ENCODE measurements around the gene NKAIN2. TPM values are rescaled to one million over a fixed set of nuclear protein-coding genes. Genes with fewer than 3 reads are reported as not detected.

Gene NKAIN2
- total and polyA plus RNA-seq, 8 donors, result 0.02 to 0.09 TPM; not detected in 6

DNA sequence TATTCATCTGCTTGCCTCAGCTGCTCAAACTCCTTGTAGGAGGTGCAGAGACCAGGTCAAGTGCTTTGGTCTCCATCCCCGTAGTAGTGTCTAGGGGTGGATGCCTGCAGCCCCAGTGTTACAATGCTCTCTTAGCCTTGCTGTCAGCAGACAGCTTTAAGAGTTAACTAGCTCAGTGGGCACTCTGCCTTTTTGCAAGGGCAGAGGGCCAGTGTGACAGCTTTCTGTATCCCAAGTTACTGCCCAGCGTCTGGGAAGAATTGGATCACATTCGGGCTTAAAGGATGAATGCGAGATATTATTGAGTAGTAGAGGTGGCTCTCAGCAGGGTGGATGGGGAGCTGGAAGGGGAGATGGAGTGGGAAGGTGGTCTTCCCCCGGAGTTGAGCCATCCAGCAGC, 818.7 kb downstream of the NKAIN2 start:
- ATAC-seq (no peak), FAIRE-seq (no peak), DNase-seq (no peak)
- H3K36me3 ChIP-seq, result no peaks in the 10 kb centered on the region
- no peaks in the 10 kb centered on the region for H3K4me1 ChIP-seq
- TF ChIP-seq, protein P1, sequence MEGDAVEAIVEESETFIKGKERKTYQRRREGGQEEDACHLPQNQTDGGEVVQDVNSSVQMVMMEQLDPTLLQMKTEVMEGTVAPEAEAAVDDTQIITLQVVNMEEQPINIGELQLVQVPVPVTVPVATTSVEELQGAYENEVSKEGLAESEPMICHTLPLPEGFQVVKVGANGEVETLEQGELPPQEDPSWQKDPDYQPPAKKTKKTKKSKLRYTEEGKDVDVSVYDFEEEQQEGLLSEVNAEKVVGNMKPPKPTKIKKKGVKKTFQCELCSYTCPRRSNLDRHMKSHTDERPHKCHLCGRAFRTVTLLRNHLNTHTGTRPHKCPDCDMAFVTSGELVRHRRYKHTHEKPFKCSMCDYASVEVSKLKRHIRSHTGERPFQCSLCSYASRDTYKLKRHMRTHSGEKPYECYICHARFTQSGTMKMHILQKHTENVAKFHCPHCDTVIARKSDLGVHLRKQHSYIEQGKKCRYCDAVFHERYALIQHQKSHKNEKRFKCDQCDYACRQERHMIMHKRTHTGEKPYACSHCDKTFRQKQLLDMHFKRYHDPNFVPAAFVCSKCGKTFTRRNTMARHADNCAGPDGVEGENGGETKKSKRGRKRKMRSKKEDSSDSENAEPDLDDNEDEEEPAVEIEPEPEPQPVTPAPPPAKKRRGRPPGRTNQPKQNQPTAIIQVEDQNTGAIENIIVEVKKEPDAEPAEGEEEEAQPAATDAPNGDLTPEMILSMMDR (IDR thresholded peaks at IDR 0.05), result no peak
- no peak overlapping the region for H3K4me3 ChIP-seq
- intact Hi-C loops (cut with DNase I), result no loop called here
- 60 to 79% methylated on average over 5 of the region's 5 CpGs for WGBS, 2 donors
- H3K9me3 ChIP-seq, result no peaks in the 10 kb centered on the region
- H3K27ac ChIP-seq, result no peak overlapping the region
- H3K27me3 ChIP-seq, result no peaks in the 10 kb centered on the region

DNA sequence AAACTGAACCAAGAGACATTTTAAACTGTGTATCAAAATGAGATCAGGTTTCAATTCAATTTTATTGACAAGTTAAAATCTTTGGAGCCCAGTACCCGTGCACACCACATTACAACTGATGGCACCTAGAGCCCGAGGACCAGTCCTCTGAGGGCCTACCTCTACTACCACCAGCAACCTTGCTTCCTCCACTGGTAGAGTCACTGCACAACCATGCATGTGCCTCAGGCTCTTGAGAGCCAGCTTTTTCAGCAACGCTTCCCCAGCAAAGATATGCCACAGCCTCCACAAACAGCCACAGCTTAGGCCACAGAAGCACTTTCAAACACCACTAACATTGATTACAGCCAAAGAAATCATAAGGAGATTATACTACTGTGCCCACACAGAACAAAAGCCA, 830.0 kb downstream of the NKAIN2 start:
- 56 to 72% methylated on average over 3 of the region's 3 CpGs for WGBS, 2 donors

DNA sequence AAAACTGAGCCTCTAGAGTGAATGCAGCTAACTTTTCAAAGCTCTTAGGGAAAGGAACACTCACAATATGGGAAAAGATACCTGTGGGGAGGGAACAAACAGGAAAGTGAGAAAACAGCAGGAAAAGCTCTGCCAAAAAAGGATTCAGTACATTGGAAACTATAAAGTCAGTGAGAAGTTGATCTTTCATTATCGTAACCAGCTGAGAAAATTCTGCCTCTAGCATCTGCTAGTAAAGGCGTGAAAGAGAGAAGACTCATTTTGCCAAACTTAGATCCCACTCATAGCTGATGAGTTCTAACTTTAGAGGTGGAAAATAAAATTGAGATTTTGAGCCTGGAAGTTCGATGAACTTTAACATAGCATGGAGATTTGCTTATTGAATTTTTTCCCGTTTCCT, 836.8 kb downstream of the NKAIN2 start:
- no peaks in the 10 kb centered on the region for H3K4me1 ChIP-seq
- WGBS, 2 donors, result 71 to 79% methylated on average over 4 of the region's 4 CpGs
- H3K27me3 ChIP-seq, result no peaks in the 10 kb centered on the region
- no peaks in the 10 kb centered on the region for H3K9me3 ChIP-seq
- DNase-seq (no peak), ATAC-seq (no peak), FAIRE-seq (no peak)
- intact Hi-C loops (cut with DNase I), result no loop called here
- no peaks in the 10 kb centered on the region for H3K36me3 ChIP-seq
- H3K27ac ChIP-seq, result no peak overlapping the region
- TF ChIP-seq, protein P1 (IDR thresholded peaks at IDR 0.05), result no peak
- H3K4me3 ChIP-seq, result no peak overlapping the region

More for the DNA sequence above, 830.0 kb downstream of the NKAIN2 start:
- TF ChIP-seq, protein P1 (IDR thresholded peaks at IDR 0.05), result no peak
- FAIRE-seq, result no peak
- Histone ChIP-seq H3K4me1 (no peaks in the 10 kb centered on the region), H3K27ac (no peak overlapping the region), H3K4me3 (no peak overlapping the region), H3K36me3 (no peaks in the 10 kb centered on the region), H3K27me3 (no peaks in the 10 kb centered on the region), H3K9me3 (no peaks in the 10 kb centered on the region)
- ATAC-seq, result no peak
- intact Hi-C loops (cut with DNase I), result no loop called here
- no peak for DNase-seq

DNA sequence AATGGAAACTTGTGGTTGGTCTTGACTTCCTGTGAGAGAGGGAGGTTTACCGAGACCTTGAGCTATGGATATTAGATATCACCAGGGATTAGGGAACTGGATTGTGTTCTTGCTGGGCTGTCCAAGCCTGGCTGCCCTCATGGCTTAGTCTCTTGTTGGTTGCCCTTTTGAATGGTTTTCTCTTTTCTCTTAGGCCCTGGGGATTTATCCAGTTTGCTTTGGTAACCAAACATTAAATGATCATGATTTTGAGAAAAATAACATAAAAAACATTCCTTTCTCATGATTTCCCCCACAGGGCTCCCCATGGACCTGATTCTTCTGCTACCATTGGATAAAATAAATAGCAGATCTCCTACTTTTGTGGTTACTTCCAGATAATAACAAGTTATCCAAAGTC, 852.2 kb downstream of the NKAIN2 start:
- TF ChIP-seq, protein P1 (IDR thresholded peaks at IDR 0.05), result no peak

DNA sequence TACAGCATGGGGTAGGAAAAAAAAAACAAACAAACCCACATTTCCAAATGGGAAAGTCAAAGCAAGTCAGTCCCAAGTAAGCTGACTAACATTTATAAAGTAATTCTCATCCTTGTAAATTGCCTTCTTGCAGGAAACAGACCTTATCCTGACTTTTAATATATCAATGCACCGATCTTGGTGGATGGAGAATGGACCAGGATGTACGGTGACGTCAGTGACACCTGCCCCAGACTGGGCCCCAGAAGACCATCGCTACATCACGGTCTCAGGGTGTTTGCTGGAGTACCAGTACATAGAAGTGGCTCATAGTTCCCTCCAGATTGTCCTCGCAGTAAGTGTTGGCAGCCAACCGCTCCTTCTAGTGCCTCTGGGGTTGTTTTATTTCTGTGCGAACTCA, 854.4 kb downstream of the NKAIN2 start:
- no peak overlapping the region for H3K4me3 ChIP-seq
- FAIRE-seq, result no peak
- WGBS, 2 donors, result 77 to 84% methylated on average over 8 of the region's 8 CpGs
- H3K27me3 ChIP-seq, result no peaks in the 10 kb centered on the region
- intact Hi-C loops (cut with DNase I), result no loop called here
- H3K4me1 ChIP-seq, result no peaks in the 10 kb centered on the region
- DNase-seq, result no peak
- no peak for ATAC-seq
- no peaks in the 10 kb centered on the region for H3K36me3 ChIP-seq
- TF ChIP-seq, protein P1 (IDR thresholded peaks at IDR 0.05), result no peak
- H3K9me3 ChIP-seq, result no peaks in the 10 kb centered on the region
- H3K27ac ChIP-seq, result no peak overlapping the region

More for the DNA sequence above, 852.2 kb downstream of the NKAIN2 start:
- H3K4me1 ChIP-seq, result no peaks in the 10 kb centered on the region
- H3K36me3 ChIP-seq, result no peaks in the 10 kb centered on the region
- FAIRE-seq (no peak), DNase-seq (no peak), ATAC-seq (no peak)
- 52 to 83% methylated on average over 1 of the region's 1 CpG for WGBS, 2 donors
- no peak overlapping the region for H3K27ac ChIP-seq
- no peaks in the 10 kb centered on the region for H3K9me3 ChIP-seq
- intact Hi-C loops (cut with DNase I), result no loop called here
- H3K4me3 ChIP-seq, result no peak overlapping the region
- H3K27me3 ChIP-seq, result no peaks in the 10 kb centered on the region
